OCI-LY3 (cell line): ENCODE measurements around the gene HTT.

ENCODE experiments used
- H2AFZ ChIP-seq: fragments of 200-600, 300-600 bp; shearing (Covaris generic); 2 replicates; pipeline ENCODE4 v1.6.0; 2014; ENCODE audit warnings: antibody characterized with exemption, low read depth, low read length
- H3K27ac ChIP-seq: fragments of 200-600, 300-600 bp; sonication (generic); 2 replicates; pipeline ENCODE4 v1.5.1; 2014; ENCODE audit warnings: mild to moderate bottlenecking, low read length, moderate library complexity, mixed read lengths
- H3K27me3 ChIP-seq: fragments of 200-600, 300-600 bp; sonication (generic); 2 replicates; pipeline ENCODE4 v1.6.1; 2014; ENCODE audit warnings: low read depth, low read length, mixed read lengths
- H3K36me3 ChIP-seq: fragments of 200-600, 300-600 bp; sonication (generic); replicated peaks from 2 replicates; pipeline ENCODE3; 2014; ENCODE audit warnings: low read depth, low read length, mixed read lengths
- H3K4me1 ChIP-seq: fragments of 300-600, 200-600 bp; sonication (generic); 2 replicates; pipeline ENCODE4 v1.6.1; 2014; ENCODE audit warnings: low read length, mixed read lengths
- H3K4me2 ChIP-seq: fragments of 200-600, 300-600 bp; sonication (generic); 2 replicates; pipeline ENCODE4 v1.6.1; 2014; ENCODE audit warnings: low read length, mixed read lengths
- H3K4me3 ChIP-seq: fragments of 300-600, 200-600 bp; sonication (generic); 2 replicates; pipeline ENCODE4 v1.5.1; 2014; ENCODE audit warnings: antibody characterized with exemption, mild to moderate bottlenecking, low read length, moderate library complexity
- H3K79me2 ChIP-seq: fragments of 300-600, 200-600 bp; shearing (Covaris generic); 2 replicates; pipeline ENCODE4 v1.6.1; 2014; ENCODE audit warnings: mild to moderate bottlenecking, low read length, mixed read lengths
- H3K9ac ChIP-seq: fragments of 300-600, 200-600 bp; shearing (Covaris generic); 2 replicates; pipeline ENCODE4 v1.6.0; 2014; ENCODE audit warnings: mild to moderate bottlenecking, low read length, moderate library complexity
- H3K9me3 ChIP-seq: fragments of 200-600, 300-600 bp; shearing (Covaris generic); 2 replicates; pipeline ENCODE4 v1.6.1; 2014; ENCODE audit warnings: low read length, mixed read lengths; ENCODE audit not compliant: insufficient read depth
- H4K20me1 ChIP-seq: fragments of 200-600, 300-600 bp; sonication (generic); 2 replicates; pipeline ENCODE4 v1.6.1; 2016; ENCODE audit warnings: low read length, mixed read lengths; ENCODE audit not compliant: insufficient read depth
- CTCF ChIP-seq: fragments of 200-600, 300-600 bp; sonication (generic); IDR thresholded peaks from 2 replicates; pipeline ENCODE4 v1.5.1; 2014; ENCODE audit warnings: antibody characterized with exemption, low read length, low read depth
- EZH2phosphoT487 ChIP-seq: fragments of 200-600 bp; shearing (Covaris generic); IDR thresholded peaks from 2 replicates; pipeline ENCODE4 v1.6.1; 2018; ENCODE audit warnings: antibody characterized with exemption, mixed run types, low read depth

HTT gene

GRCh38 chr4:3199653-3200422, 125.4 kb downstream of the HTT start:
- H3K4me1 ChIP-seq: no peaks in the 10 kb centered on the region
- peaks cover 65% of the 10 kb centered on the region for H3K36me3 ChIP-seq
- no peaks in the 10 kb centered on the region for H3K9me3 ChIP-seq
- peaks cover 19% of the 10 kb centered on the region; the same call in 1 of the 2 replicates for H4K20me1 ChIP-seq
- no peak overlapping the region for H3K4me2 ChIP-seq
- H2AFZ ChIP-seq: no peak overlapping the region
- no peak for TF ChIP-seq CTCF
- TF ChIP-seq EZH2phosphoT487: no peak
- no peak overlapping the region for H3K9ac ChIP-seq
- no peaks in the 10 kb centered on the region for H3K27me3 ChIP-seq
- H3K79me2 ChIP-seq: no peaks in the 10 kb centered on the region
- H3K27ac ChIP-seq: no peak overlapping the region
- no peak overlapping the region for H3K4me3 ChIP-seq

- no peak overlapping the region for H3K4me2 ChIP-seq
- no peak overlapping the region for H3K4me3 ChIP-seq
- H3K27ac ChIP-seq: no peak overlapping the region
- H3K36me3 ChIP-seq: peaks cover 57% of the 10 kb centered on the region
- H3K27me3 ChIP-seq: no peaks in the 10 kb centered on the region
- H2AFZ ChIP-seq: no peak overlapping the region
- no peak overlapping the region for H3K9ac ChIP-seq
- no peaks in the 10 kb centered on the region for H3K9me3 ChIP-seq
- no peaks in the 10 kb centered on the region for H3K79me2 ChIP-seq
- TF ChIP-seq CTCF (no peak), EZH2phosphoT487 (no peak)
- H4K20me1 ChIP-seq: peaks cover 12% of the 10 kb centered on the region; the same call in 1 of the 2 replicates
- no peaks in the 10 kb centered on the region for H3K4me1 ChIP-seq
Observed at GRCh38 chr4:3200423-3201090, 126.1 kb downstream of the HTT start.

DNA sequence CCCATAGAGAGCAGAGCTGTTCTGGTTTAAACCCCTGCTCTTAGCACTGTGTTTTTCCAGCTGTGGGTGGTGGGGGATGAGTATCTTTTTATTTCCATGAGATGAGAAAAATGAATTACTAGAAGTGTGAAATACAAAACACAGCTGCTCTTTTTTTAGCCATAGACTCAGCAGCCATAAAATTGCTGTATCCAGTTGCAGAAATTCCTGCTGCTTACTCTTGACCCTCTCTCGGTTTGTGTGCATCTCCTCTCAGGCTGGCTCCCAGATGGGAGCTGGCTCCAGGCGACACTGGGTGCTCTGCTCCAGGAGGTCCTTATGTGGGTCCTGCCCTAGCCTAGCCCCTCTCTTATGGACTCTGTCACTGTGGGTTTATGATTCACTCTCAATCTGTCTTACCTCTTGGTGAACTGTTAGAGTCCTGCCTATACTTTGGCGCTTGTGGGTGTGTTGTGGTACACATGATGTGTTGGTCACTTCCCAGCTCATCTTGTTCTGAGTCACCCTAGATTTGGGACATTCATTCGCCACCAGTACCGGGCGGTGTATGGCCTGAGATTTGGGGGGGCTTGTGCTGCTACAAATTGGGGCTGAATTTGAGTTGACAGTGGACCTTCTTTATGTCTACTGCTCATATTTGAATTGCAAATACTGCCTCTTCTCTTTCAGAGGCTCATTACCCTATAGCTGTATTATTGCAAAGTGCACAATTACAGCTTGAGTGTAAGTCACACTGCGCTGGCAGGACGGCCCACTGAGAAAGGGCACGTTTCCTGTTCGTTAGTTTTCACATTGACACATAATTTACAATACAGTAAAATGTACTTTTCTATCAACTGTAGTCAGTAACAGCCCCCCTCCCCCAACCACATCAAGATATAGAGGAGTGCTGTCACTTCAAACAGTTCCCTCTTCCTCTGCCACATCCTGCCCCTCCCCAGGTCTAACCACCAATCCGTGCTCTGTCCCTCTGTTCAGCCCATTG, 127.5 kb downstream of the HTT start:
- Histone ChIP-seq H3K79me2 (no peaks in the 10 kb centered on the region), H3K4me3 (no peak overlapping the region), H3K9me3 (no peaks in the 10 kb centered on the region), H2AFZ (no peak overlapping the region), H3K27ac (no peak overlapping the region), H3K4me1 (no peaks in the 10 kb centered on the region), H3K36me3 (peaks cover 54% of the 10 kb centered on the region), H3K9ac (no peak overlapping the region), H3K4me2 (no peak overlapping the region), H4K20me1 (peaks cover 7% of the 10 kb centered on the region; the same call in 1 of the 2 replicates), H3K27me3 (no peaks in the 10 kb centered on the region)
- TF ChIP-seq EZH2phosphoT487 (no peak), CTCF (no peak)
